B cell (primary cell): ENCODE measurements around the gene THBS2.

Experiments
- CTCF ChIP-seq: fragments of 200-600 bp; IDR thresholded peaks from one replicate; pipeline ENCODE4 v1.8.0; 2022; ENCODE audit warnings: antibody characterized with exemption, mild to moderate bottlenecking
- EZH2 ChIP-seq: IDR thresholded peaks from 2 replicates; pipeline ENCODE4 v1.6.1; 2012; ENCODE audit warnings: borderline replicate concordance, low read depth, mild to moderate bottlenecking, moderate library complexity, low read length; ENCODE audit not compliant: insufficient read depth, poor library complexity, severe bottlenecking

- no peak for TF ChIP-seq CTCF
- no peak for TF ChIP-seq EZH2
Measured at GRCh38 chr6:169289257-169289618, 35.6 kb upstream of the THBS2 start.
